ENCODE results near the gene PILRA. TPM values are rescaled to one million over a fixed set of nuclear protein-coding genes. Genes with fewer than 3 reads are reported as not detected.
A peak's percentile ranks its signal among the peaks of the same experiment; 100 is the strongest.

PILRA gene
- total and polyA plus RNA-seq, 2 of the 13 experiments (the other 11 are each of a cell fraction or from before 2014, with no cell fraction given) = 0.13 to 1.3 TPM

GRCh38 chr7:100429637-100430492 is 56.6 kb downstream of the PILRA start, which contains the start of gene MEPCE (continued):
- TF ChIP-seq, protein P1, sequence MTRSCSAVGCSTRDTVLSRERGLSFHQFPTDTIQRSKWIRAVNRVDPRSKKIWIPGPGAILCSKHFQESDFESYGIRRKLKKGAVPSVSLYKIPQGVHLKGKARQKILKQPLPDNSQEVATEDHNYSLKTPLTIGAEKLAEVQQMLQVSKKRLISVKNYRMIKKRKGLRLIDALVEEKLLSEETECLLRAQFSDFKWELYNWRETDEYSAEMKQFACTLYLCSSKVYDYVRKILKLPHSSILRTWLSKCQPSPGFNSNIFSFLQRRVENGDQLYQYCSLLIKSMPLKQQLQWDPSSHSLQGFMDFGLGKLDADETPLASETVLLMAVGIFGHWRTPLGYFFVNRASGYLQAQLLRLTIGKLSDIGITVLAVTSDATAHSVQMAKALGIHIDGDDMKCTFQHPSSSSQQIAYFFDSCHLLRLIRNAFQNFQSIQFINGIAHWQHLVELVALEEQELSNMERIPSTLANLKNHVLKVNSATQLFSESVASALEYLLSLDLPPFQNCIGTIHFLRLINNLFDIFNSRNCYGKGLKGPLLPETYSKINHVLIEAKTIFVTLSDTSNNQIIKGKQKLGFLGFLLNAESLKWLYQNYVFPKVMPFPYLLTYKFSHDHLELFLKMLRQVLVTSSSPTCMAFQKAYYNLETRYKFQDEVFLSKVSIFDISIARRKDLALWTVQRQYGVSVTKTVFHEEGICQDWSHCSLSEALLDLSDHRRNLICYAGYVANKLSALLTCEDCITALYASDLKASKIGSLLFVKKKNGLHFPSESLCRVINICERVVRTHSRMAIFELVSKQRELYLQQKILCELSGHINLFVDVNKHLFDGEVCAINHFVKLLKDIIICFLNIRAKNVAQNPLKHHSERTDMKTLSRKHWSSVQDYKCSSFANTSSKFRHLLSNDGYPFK (CRISPR knock-in tag; IDR thresholded peaks at IDR 0.05; ENCODE audit: borderline replicate concordance) = peak; percentile 41; the same call in 1 of the 2 replicates
- TF ChIP-seq ZNF44 (CRISPR knock-in tag; IDR thresholded peaks at IDR 0.05) (no peak), NFE2 (CRISPR knock-in tag; IDR thresholded peaks at IDR 0.05) (no peak), ZFX (CRISPR knock-in tag; IDR thresholded peaks at IDR 0.05; ENCODE audit: low read depth) (peak; percentile 75; the same call in 1 of the 2 replicates), ZNF562 (CRISPR knock-in tag; IDR thresholded peaks at IDR 0.05; ENCODE audit: borderline replicate concordance) (no peak), ZNF317 (CRISPR knock-in tag; IDR thresholded peaks at IDR 0.05) (0 out of 2 replicates have a peak, but pooled peaks have one; percentile 35), KLF15 (CRISPR knock-in tag; IDR thresholded peaks at IDR 0.05; ENCODE audit: borderline replicate concordance) (0 out of 2 replicates have a peak, but pooled peaks have one; percentile 55), AFF4 (CRISPR knock-in tag; IDR thresholded peaks at IDR 0.05) (no peak), RAD51 (IDR thresholded peaks at IDR 0.05; ENCODE audit: borderline replicate concordance) (no peak), KDM3A (CRISPR knock-in tag; IDR thresholded peaks at IDR 0.05; ENCODE audit: low read depth) (no peak), PRDM4 (CRISPR knock-in tag; IDR thresholded peaks at IDR 0.05; ENCODE audit: borderline replicate concordance) (no peak), SIX1 (CRISPR knock-in tag; IDR thresholded peaks at IDR 0.05; ENCODE audit: borderline replicate concordance) (no peak; the same call in 1 of the 2 replicates), NCOA5 (CRISPR knock-in tag; IDR thresholded peaks at IDR 0.05) (no peak), ZNF12 (CRISPR knock-in tag; IDR thresholded peaks at IDR 0.05) (no peak), JUN (CRISPR knock-in tag; IDR thresholded peaks at IDR 0.05) (no peak)
- TF ChIP-seq, protein P2, sequence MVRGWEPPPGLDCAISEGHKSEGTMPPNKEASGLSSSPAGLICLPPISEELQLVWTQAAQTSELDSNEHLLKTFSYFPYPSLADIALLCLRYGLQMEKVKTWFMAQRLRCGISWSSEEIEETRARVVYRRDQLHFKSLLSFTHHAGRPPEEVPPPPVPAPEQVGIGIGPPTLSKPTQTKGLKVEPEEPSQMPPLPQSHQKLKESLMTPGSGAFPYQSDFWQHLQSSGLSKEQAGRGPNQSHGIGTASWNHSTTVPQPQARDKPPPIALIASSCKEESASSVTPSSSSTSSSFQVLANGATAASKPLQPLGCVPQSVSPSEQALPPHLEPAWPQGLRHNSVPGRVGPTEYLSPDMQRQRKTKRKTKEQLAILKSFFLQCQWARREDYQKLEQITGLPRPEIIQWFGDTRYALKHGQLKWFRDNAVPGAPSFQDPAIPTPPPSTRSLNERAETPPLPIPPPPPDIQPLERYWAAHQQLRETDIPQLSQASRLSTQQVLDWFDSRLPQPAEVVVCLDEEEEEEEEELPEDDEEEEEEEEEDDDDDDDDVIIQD (CRISPR knock-in tag; IDR thresholded peaks at IDR 0.05; ENCODE audit: low read depth) = no peak

Measured in HepG2 (cell line).